Stimulated activated naive CD8-positive, alpha-beta T cell treated with anti-CD3 and anti-CD28 coated beads, Interleukin-15, Interleukin-2, amounts not matched to agents 100 ng/mL and 50 ng/mL, for 24 hours (primary cell): ENCODE measurements around the gene MYLK2.

Experiments used
- H3K27ac Mint-ChIP-seq: one replicate; pipeline ENCODE4 v1.8.0; 2021; ENCODE audit warnings: mild to moderate bottlenecking, mixed read lengths
- H3K27me3 Mint-ChIP-seq: one replicate; pipeline ENCODE4 v1.8.0; 2021; ENCODE audit warnings: mixed read lengths
- H3K36me3 Mint-ChIP-seq: one replicate; pipeline ENCODE4 v1.8.0; 2021; ENCODE audit warnings: low read depth, mixed read lengths
- H3K4me1 Mint-ChIP-seq: one replicate; pipeline ENCODE4 v1.8.0; 2021; ENCODE audit warnings: low read depth, mixed read lengths
- H3K4me3 Mint-ChIP-seq: one replicate; pipeline ENCODE4 v1.8.0; 2021; ENCODE audit warnings: mild to moderate bottlenecking, mixed read lengths
- H3K9me3 Mint-ChIP-seq: one replicate; pipeline ENCODE4 v1.8.0; 2021; ENCODE audit warnings: mixed read lengths

MYLK2 gene

DNA sequence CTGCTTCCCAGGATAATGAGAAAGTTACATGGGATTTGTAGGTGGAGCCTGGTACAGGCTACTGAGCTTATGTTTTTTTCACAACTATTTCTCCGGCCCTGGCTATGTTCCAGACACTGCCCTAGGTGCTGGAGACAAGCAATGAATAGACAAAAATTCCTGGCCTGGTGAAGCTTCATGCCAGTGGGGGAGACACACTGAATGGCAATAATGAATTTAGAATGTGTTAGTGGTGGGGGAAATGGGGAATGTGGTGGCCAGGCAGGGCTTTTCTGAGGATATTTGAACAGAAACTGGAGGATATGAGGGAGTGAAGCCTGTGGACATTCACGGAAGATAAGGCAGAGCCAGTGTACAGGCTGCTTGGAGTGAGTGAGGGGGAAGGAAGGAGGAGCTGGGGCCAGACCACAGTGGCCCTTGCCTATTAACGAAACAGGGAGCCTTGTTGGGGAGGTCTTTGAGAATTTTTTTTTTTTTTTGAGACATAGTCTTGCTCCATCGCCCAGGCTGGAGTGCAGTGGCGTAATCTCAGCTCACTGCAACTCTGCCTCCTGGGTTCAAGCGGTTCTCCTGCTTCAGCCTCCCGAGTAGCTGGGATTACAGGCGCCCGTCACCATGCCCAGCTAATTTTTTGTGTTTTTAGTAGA lies 19.6 kb downstream of the MYLK2 start:
- Mint-ChIP-seq H3K27ac (no peak overlapping the region), H3K36me3 (no peaks in the 10 kb centered on the region), H3K4me1 (peaks cover 10% of the 10 kb centered on the region), H3K9me3 (no peaks in the 10 kb centered on the region), H3K27me3 (no peaks in the 10 kb centered on the region), H3K4me3 (no peak overlapping the region)

DNA sequence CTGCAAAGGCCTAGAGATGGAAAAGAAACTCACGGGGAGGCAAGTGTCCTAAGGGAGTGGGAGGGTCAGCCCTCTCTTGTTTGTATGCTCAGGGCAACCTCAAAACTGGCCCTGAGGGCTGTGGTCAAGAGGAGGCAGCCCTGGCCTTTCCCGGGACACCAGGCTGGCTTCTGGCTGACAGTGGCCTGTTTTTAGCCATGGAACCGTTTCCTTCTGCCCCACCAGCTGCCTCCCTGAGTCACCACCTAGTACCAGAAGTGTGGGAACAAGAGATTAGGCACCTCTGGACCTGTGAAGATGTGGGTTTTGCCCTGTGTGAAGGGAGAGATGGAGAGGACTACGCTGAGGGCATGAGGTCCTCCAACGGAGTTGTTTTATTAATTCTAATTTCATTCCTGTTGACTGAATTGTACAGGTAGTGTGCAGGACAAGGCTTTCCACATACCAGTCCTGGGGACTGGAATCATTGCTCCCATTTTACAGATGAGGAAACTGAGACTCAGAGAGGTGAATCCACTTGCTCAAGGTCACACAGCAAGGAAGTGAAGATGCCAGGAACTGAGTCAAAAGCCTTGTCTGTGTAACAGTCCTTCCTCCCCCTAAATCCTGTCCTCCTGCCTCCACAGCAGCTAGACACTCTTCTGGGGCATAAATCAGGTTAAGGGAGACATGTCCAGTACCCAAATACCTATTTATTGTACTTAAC lies 20.8 kb downstream of the MYLK2 start:
- Mint-ChIP-seq H3K9me3 (no peaks in the 10 kb centered on the region), H3K27ac (no peak overlapping the region), H3K36me3 (no peaks in the 10 kb centered on the region), H3K27me3 (no peaks in the 10 kb centered on the region), H3K4me3 (no peak overlapping the region), H3K4me1 (peaks cover 10% of the 10 kb centered on the region)

DNA sequence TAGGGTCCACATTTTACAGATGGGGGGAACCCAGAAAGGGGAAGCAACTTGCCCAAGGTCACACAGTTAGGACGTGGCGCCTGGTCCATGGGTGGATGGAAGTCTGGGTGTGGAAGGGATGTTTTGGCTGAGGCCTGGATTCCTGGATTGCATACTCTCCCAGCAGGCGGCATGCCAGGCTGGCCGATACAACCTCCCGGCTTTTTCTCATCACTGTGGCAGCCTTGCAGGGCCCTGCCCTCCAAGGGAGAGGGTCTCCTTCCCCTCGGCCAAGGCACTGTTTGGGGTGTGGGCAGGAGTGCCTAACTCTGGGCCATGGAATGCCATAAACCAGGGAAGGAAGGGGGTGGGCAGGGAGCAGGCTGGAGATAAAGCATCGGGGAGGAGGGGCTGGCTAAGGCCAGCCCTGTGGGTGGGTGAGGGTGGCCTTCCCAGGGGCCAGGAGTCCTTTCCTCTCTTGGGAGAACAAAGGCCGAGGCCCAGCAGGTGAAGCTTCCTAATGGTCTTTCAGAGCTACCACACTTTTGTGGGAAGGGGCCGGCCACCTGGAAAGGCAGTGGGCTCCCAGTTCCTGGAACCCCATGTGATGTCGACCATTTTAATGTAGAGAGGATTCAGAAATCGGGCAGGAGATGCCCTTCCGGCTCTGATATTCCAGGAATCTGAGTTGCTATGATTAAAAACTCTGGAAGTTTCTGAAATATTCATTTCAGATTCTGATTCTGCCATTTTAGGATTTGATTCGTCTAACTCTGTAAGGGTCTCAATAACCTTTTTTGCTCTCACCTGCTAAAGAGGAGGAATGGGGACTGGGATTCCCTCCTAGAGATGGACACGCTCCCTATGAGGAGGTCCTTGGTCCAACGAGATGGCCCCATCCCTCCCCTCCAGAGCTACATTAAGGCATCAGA lies 22.0 kb downstream of the MYLK2 start:
- H3K27me3 Mint-ChIP-seq, result no peaks in the 10 kb centered on the region
- no peaks in the 10 kb centered on the region for H3K9me3 Mint-ChIP-seq
- H3K36me3 Mint-ChIP-seq, result no peaks in the 10 kb centered on the region
- no peak overlapping the region for H3K27ac Mint-ChIP-seq
- no peak overlapping the region for H3K4me3 Mint-ChIP-seq
- peaks cover 5% of the 10 kb centered on the region for H3K4me1 Mint-ChIP-seq

DNA sequence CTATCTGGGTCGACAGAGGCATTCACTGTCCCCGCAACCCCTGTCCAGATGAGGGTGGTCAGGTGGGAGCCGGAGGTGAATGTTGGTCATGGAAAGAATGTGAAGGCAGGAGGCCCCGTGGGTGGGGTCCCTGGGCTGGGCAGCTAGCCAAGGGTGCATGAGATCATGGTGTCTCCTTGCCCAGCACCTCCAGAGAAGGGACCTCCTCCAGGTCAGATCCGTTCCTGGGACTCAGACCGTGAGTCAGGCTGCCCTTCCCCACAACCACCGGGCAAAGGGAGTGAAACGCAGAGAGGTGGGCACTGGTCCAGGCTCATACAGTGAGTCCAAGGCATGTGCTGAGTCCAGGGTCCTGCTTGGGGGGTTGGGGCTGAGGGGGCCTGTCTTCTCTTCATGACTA lies 22.8 kb downstream of the MYLK2 start:
- Mint-ChIP-seq H3K27ac (no peak overlapping the region), H3K4me1 (no peaks in the 10 kb centered on the region), H3K4me3 (no peak overlapping the region), H3K9me3 (no peaks in the 10 kb centered on the region), H3K36me3 (no peaks in the 10 kb centered on the region), H3K27me3 (no peaks in the 10 kb centered on the region)

DNA sequence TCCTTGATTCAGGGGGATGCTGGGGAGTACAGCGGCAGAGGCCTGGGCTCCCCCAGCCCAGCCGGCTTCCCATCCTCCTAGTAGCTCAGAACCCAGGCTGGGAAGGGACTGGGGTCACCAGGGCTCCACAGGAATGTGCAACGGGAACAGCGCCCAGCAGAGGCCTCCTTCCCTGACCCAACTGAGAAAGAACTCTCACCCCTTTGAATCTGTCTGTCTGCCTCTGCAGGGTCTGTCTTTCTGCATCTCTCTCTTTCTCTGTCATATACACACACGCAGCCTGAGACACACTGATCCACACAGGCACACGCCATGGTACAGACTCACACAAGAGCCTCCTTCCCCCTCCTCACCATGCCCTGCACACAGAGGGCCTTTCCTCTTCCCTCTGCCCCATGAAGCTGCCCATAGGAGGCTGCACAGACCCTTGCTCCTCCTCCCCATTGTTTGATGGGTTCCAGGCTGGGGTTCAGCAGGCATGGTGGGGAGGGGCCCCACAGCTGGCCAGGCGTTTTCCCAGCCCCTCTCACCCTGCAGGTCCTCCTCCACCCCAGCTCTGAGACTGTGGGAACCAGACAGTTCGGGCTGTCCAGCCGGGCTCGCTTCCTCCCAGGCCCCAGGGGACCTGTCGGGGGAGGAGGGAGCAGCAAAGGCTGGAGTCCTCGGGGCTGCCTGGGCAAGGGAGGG lies 23.5 kb downstream of the MYLK2 start:
- Mint-ChIP-seq H3K27me3 (no peaks in the 10 kb centered on the region), H3K27ac (no peak overlapping the region), H3K4me3 (no peak overlapping the region), H3K36me3 (no peaks in the 10 kb centered on the region), H3K9me3 (no peaks in the 10 kb centered on the region), H3K4me1 (no peaks in the 10 kb centered on the region)

DNA sequence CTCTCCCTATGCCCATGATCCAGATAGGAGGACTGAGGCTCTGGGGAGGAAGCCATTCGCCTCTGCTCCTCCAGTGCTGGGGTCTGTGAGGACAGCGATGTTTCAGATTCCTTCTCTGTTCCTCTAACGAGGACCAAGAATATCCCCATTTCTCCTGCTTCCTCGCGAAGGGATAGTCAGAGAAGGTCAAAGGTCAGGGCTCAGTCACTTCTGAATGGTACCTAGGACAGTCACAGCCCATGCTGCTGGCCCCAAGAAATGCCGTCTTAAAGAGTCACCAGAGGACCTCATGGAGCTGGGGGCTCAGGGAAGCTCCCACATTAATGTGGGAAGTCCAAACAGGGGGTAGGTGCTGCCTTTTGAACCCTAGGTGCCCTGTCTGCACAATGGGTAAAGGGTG lies 24.1 kb downstream of the MYLK2 start:
- Mint-ChIP-seq H3K36me3 (no peaks in the 10 kb centered on the region), H3K9me3 (no peaks in the 10 kb centered on the region), H3K27me3 (no peaks in the 10 kb centered on the region), H3K4me3 (no peak overlapping the region), H3K4me1 (no peaks in the 10 kb centered on the region), H3K27ac (no peak overlapping the region)

DNA sequence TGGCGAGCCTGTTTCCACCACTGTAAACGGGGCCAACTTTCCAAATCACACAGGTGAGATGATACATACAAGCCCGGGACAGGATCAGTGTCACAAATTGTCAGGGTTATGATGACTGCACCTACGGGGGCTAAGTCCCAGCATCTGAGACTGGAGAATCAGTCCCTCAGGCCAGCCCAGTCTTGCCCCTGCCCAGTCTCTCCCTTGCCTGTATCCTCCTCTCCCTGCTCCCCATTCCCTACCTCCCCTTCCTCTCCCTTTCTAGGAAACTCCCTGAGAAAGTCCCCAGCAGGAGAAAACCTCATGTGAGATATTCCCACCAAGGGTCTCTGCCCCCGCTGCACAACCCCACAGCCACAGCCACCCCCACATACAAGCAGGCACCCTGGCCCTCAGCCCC lies 24.7 kb downstream of the MYLK2 start:
- Mint-ChIP-seq H3K4me3 (no peak overlapping the region), H3K27me3 (no peaks in the 10 kb centered on the region), H3K4me1 (no peaks in the 10 kb centered on the region), H3K36me3 (no peaks in the 10 kb centered on the region), H3K27ac (no peak overlapping the region), H3K9me3 (no peaks in the 10 kb centered on the region)

DNA sequence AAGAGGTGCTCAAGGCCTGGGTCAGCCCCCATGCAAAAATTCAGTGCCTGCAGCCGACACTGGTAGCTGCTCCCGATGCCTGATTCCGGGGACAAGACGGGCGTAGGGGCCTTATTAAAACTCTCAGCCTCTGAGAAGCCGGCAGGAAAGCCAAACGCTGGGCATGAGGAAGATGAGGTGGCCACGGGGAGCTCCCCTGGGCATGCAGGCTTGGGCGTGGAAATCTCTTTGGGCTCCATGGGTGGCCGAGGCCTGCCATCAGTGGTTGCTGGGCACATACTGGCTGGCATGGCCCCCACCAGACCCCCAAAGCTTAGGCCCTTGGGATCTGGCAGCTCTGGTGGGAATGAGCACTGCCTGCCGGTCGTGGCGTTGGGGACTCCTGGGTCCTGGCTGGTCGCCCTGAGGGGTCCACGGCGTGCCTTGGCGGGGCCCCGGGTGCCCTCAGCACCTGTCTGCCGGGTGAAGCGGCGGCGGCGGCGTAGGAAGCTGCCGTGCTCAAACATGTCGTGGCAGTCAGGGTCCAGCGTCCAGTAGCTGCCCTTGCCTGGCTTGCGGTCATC lies 25.7 kb downstream of the MYLK2 start:
- Mint-ChIP-seq H3K4me3 (no peak overlapping the region), H3K36me3 (no peaks in the 10 kb centered on the region), H3K9me3 (no peaks in the 10 kb centered on the region), H3K4me1 (no peaks in the 10 kb centered on the region), H3K27ac (no peak overlapping the region), H3K27me3 (no peaks in the 10 kb centered on the region)

DNA sequence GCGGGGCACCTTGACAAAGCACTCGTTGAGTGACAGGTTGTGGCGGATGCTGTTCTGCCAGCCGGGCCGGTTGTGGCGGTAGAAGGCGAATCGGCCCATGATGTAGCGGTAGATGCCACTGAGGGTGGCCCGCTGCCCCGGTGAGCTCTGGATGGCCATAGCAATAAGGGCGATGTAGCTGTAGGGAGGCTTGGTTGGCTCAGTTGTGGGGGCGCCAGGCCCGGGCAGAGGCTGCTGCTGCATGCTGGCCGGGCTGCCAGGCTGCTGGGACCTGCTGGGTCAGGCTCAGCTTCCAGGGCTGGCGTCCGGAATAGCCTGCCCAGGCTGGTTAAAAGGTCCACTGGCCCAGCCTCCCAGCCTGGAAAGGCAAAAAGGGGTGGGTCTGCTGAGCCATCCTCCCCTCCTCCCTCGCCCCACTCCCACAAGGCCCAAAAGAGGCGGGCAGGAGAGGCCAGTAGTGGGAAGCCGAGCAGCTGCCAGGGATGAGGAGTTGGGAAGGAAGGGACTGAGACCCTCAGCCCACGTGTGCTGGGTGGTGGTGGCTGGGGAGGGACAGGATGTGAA lies 26.2 kb downstream of the MYLK2 start, which contains the start of gene FOXS1:
Gene FOXS1, minus strand, starts transcription at position 305 of the 564 bp plus-strand sequence. Its CDS starts 62 bp downstream, at position 243.
- H3K4me3 Mint-ChIP-seq, result no peak within 1 kb of the TSS
- no peak within 1 kb of the TSS for H3K27ac Mint-ChIP-seq
- no peaks in the 10 kb centered on the region for H3K4me1 Mint-ChIP-seq
- no peaks in the 10 kb centered on the region for H3K36me3 Mint-ChIP-seq
- no peaks in the 10 kb centered on the region for H3K27me3 Mint-ChIP-seq
- no peaks in the 10 kb centered on the region for H3K9me3 Mint-ChIP-seq

DNA sequence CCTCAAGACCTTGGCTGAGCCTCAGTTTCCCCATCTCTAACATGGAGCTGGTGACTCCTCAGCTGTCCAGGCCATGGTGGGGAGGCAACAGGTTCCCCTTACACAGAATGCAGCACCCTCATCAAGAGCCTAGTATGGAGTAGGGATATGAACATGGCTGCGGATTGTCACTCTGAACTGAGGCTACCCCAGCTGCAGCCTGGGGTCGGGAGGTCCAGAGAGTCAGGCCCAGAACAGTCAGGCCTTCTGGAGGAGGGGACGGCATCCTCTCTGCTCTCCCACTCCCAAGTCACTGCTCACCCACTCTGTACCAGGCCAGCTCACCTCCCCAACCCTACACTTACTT lies 27.6 kb downstream of the MYLK2 start:
- Mint-ChIP-seq H3K9me3 (no peaks in the 10 kb centered on the region), H3K27me3 (peaks cover 8% of the 10 kb centered on the region), H3K4me3 (no peak overlapping the region), H3K36me3 (no peaks in the 10 kb centered on the region), H3K27ac (no peak overlapping the region), H3K4me1 (no peaks in the 10 kb centered on the region)

DNA sequence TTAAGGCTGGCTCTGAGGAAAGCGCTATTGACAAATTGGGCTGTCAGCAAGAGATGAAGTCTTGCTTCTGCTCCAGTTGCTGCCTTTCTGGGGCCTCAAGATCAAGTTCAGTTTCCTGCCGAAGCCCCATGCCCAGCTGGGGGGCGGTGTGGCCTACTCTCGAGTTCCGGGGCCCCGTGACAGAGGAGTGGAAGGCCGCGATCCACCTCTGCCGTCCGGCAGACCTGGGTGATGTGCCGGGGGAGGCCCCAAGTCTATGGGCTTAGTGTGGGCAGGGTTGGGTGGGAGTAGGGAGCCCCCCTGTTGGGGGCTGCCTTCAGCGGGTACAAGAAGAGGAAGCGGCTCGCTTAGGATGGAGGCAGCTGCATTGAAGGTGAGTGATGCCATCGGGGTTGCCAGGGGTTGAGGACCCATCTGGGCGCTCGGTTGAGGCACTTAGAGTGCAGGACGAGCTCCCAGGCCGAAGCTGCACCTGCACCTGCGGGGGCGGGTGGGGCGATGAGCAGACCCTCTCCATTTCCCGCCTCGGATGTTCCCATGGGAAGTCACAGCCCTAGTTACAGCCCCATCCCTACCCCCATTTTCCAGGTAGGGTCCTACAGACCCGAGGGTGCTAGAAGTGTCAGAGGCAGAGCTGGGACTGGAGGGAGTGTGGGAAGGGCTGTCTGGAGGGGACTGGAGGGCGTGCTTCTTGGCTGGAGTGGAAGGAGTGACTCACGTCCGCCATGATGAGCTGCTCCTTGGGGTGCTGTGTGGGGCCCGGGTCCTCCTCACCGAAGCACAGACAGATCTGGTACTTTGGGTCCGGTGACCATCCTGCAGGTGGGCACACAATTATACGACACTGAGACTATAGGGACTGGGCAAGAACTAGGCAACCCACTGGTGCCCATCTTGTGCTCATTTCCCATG lies 29.2 kb downstream of the MYLK2 start:
- no peaks in the 10 kb centered on the region for H3K9me3 Mint-ChIP-seq
- H3K4me3 Mint-ChIP-seq, result no peak overlapping the region
- no peaks in the 10 kb centered on the region for H3K36me3 Mint-ChIP-seq
- no peak overlapping the region for H3K27ac Mint-ChIP-seq
- H3K4me1 Mint-ChIP-seq, result no peaks in the 10 kb centered on the region
- peaks cover 8% of the 10 kb centered on the region for H3K27me3 Mint-ChIP-seq

DNA sequence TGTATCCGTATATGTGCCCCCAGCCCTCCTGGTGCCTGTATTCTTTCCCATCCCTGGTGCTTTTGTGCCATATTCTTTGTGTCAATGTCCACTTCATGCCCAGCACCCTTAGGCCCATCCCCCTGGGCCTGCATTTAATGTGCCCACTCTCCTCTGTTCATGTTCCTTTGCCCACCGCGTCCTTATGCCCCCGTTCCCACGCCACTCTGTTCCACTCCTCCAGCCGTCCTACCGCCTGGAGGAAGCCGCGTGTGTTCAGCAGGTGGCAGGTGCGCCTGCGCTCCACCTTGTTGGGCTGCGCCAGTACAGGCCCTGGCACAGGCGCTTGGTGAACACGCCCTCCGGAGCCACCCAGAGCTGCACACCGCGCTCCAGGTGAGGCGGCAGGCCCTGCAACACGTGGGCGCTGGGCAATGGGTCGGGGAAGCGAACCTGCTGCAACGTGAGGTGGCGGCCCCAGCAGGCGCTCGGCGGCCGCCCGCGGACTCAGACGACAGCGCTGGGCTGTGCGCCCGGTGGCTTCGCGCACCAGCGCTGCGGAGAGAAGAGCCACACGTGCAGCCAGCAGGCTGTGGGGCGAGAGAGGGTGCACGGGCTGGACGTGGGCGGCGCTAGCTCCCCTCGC lies 30.3 kb downstream of the MYLK2 start:
- peaks cover 8% of the 10 kb centered on the region for H3K27me3 Mint-ChIP-seq
- no peaks in the 10 kb centered on the region for H3K4me1 Mint-ChIP-seq
- no peak overlapping the region for H3K4me3 Mint-ChIP-seq
- no peaks in the 10 kb centered on the region for H3K9me3 Mint-ChIP-seq
- no peak overlapping the region for H3K27ac Mint-ChIP-seq
- no peaks in the 10 kb centered on the region for H3K36me3 Mint-ChIP-seq

DNA sequence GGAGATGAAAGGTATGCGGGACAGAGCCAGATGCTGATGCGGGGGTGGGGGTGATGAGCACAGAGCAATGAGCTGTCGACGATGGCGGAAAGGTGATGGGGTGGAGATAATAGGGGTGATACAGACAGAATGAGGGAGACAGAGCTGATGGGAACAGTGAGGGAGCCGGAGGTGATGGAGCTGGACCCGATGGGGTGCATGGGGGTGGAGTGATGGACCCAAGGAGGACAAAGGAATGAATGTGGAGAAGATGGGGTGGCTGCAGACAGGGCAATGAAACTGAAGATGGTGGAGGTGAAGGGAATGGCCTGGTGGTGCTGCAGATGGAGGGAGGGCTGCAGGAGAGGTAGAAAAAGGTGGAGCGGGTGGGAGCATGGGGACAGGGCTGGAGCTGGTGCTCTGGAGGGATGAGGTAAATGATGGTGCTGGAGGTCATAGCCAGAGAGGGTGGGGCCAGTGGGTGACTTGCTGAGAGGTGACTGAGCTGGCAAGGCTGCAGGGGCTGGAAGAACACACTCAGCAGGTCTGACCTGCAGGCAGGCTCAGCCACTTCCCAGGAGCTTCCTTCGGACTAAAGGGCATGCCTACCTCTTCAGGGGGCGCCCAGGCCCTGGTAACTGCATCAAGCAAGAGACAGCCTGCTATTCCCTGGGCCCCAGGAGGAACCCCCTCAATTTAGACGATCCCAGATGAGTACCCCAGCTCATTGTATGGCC lies 32.2 kb downstream of the MYLK2 start:
- Mint-ChIP-seq H3K4me3 (no peak overlapping the region), H3K9me3 (no peaks in the 10 kb centered on the region), H3K27ac (no peak overlapping the region), H3K36me3 (no peaks in the 10 kb centered on the region), H3K4me1 (no peaks in the 10 kb centered on the region), H3K27me3 (peaks cover 8% of the 10 kb centered on the region)
